SK-N-SH (cell line): Measurements from ENCODE around the gene SRGAP3. TPM values are rescaled to one million over a fixed set of nuclear protein-coding genes. Genes with fewer than 3 reads are reported as not detected.

Experiments used
- CTCF ChIA-PET: fragments of 300-600, 350-600 bp; formaldehyde crosslinking; extraction: SDS; loops from one replicate; lab custom pipeline; 2021; lab: Yijun Ruan, JAX
- POLR2A ChIA-PET: fragments of 350-600 bp; sonication (Branson Sonifier 250); formaldehyde crosslinking; extraction: SDS; loops from one replicate; lab custom pipeline; 2020; ENCODE audit warnings: antibody characterized with exemption, inconsistent platforms; lab: Yijun Ruan, JAX
- DNase-seq: peaks from one replicate; pipeline ENCODE4 v3.0.0; 2012
- H2AFZ ChIP-seq: fragments of 200-600 bp; sonication (generic); 2 replicates; pipeline ENCODE4 v1.8.1; 2016; ENCODE audit warnings: antibody characterized with exemption, mild to moderate bottlenecking, low read depth
- H3F3A ChIP-seq: fragments of 200-600 bp; sonication (generic); replicated peaks from 2 replicates; pipeline ENCODE3; 2016; ENCODE audit warnings: antibody characterized with exemption, mild to moderate bottlenecking; ENCODE audit not compliant: insufficient read depth
- H3K27ac ChIP-seq, 2 experiments: fragments of 200-500 bp in 1 of 2; fragments of 200-600 bp in 1 of 2; sonication (Bioruptor generic) in 1 of 2; sonication (generic), shearing (Covaris generic) in 1 of 2; 2 replicates each; pipeline versions ENCODE4 v1.5.1 to v1.6.1; 2014 to 2016; ENCODE audit warnings: low read depth in 2 of 2, inconsistent platforms in 1 of 2, low read length in 1 of 2, mild to moderate bottlenecking in 1 of 2, mixed read lengths in 1 of 2
- H3K27me3 ChIP-seq: fragments of 200-600 bp; sonication (generic), shearing (Covaris generic); 2 replicates; pipeline ENCODE4 v1.6.1; 2016; ENCODE audit warnings: mixed run types; ENCODE audit not compliant: insufficient read depth
- H3K36me3 ChIP-seq, 2 experiments: fragments of 200-500 bp in 1 of 2; fragments of 200-600 bp in 1 of 2; sonication (Bioruptor generic) in 1 of 2; sonication (generic) in 1 of 2; replicated peaks in 1 of 2; 2 replicates each; pipeline versions ENCODE3 to v1.5.1; 2014 to 2016; ENCODE audit warnings: low read length in 1 of 2, mild to moderate bottlenecking in 1 of 2; ENCODE audit not compliant: insufficient read depth in 2 of 2, control insufficient read depth in 1 of 2
- H3K4me1 ChIP-seq, 2 experiments: fragments of 200-500 bp in 1 of 2; fragments of 200-600 bp in 1 of 2; sonication (Bioruptor generic) in 1 of 2; sonication (generic), shearing (Covaris generic) in 1 of 2; 2 replicates each; pipeline versions ENCODE4 v1.5.1 to v1.6.1; 2014 to 2016; ENCODE audit warnings: low read depth in 1 of 2, low read length in 1 of 2, mixed run types in 1 of 2; ENCODE audit not compliant: insufficient read depth in 2 of 2, control insufficient read depth in 1 of 2
- H3K4me2 ChIP-seq: fragments of 200-600 bp; sonication (generic), shearing (Covaris generic); 2 replicates; pipeline ENCODE4 v1.6.1; 2017; ENCODE audit warnings: mixed run types
- H3K4me3 ChIP-seq, 2 experiments: fragments of 200-500 bp in 1 of 2; fragments of 200-600 bp in 1 of 2; sonication (Bioruptor generic) in 1 of 2; sonication (generic), shearing (Covaris generic) in 1 of 2; 2 replicates each; pipeline versions ENCODE4 v1.5.1 to v1.8.1; 2014 to 2016; ENCODE audit warnings: low read depth in 2 of 2, inconsistent platforms in 1 of 2, low read length in 1 of 2, mild to moderate bottlenecking in 1 of 2, mixed read lengths in 1 of 2, moderate library complexity in 1 of 2
- H3K79me2 ChIP-seq: fragments of 200-600 bp; sonication (generic); 2 replicates; pipeline ENCODE4 v1.8.1; 2017; ENCODE audit warnings: mild to moderate bottlenecking; ENCODE audit not compliant: insufficient read depth
- H3K9ac ChIP-seq: fragments of 200-600 bp; sonication (generic); 2 replicates; pipeline ENCODE4 v1.6.1; 2017; ENCODE audit warnings: mixed run types
- H3K9me2 ChIP-seq: fragments of 200-600 bp; sonication (generic); 2 replicates; pipeline ENCODE4 v1.6.1; 2017; ENCODE audit warnings: mixed run types
- H3K9me3 ChIP-seq: fragments of 200-600 bp; sonication (generic); 2 replicates; pipeline ENCODE4 v1.6.1; 2017; ENCODE audit warnings: mixed run types, mild to moderate bottlenecking, moderate library complexity
- H4K20me1 ChIP-seq: fragments of 200-600 bp; sonication (generic); 2 replicates; pipeline ENCODE4 v1.6.1; 2017; ENCODE audit warnings: mild to moderate bottlenecking, mixed run types; ENCODE audit not compliant: insufficient read depth
- CHD2 ChIP-seq: fragments of 150-350 bp; IDR thresholded peaks from 2 replicates; pipeline ENCODE4 v1.6.1; 2018; ENCODE audit warnings: low read length; ENCODE audit not compliant: partially characterized antibody
- CTCF ChIP-seq: fragments of 200-600 bp; sonication (generic); IDR thresholded peaks from 2 replicates; pipeline ENCODE4 v1.6.1; 2017; ENCODE audit warnings: antibody characterized with exemption, mild to moderate bottlenecking, moderate library complexity
- EP300 ChIP-seq, 2 experiments: IDR thresholded peaks; 2 replicates each; pipeline versions ENCODE4 v1.4.0 to v1.6.1; 2012; ENCODE audit warnings: borderline replicate concordance in 1 of 2, low read depth in 1 of 2, low read length in 1 of 2
- GABPA ChIP-seq: IDR thresholded peaks from 2 replicates; pipeline ENCODE4 v1.4.0; 2012; ENCODE audit warnings: low read depth, mild to moderate bottlenecking
- IRF3 ChIP-seq: fragments of 150-350 bp; IDR thresholded peaks from 2 replicates; pipeline ENCODE4 v1.6.1; 2016; ENCODE audit warnings: mild to moderate bottlenecking, low read depth, low read length
- JUND ChIP-seq: IDR thresholded peaks from 2 replicates; pipeline ENCODE4 v1.4.0; 2012
- MEF2A ChIP-seq: IDR thresholded peaks from 2 replicates; pipeline ENCODE4 v1.4.0; 2012; ENCODE audit warnings: low read depth, borderline replicate concordance
- MXI1 ChIP-seq: IDR thresholded peaks from 2 replicates; pipeline ENCODE4 v1.6.1; 2012; ENCODE audit warnings: mild to moderate bottlenecking, low read depth, low read length, improper control_type of control experiment
- NRF1 ChIP-seq: IDR thresholded peaks from 2 replicates; pipeline ENCODE4 v1.6.1; 2012; ENCODE audit warnings: low read depth, mild to moderate bottlenecking, low read length
- POLR2AphosphoS5 ChIP-seq: IDR thresholded peaks from 2 replicates; pipeline ENCODE4 v1.6.1; 2012; ENCODE audit warnings: low read depth, low read length
- REST ChIP-seq: IDR thresholded peaks from 2 replicates; pipeline ENCODE4 v1.6.1; 2012; ENCODE audit warnings: mild to moderate bottlenecking, low read depth, low read length, moderate library complexity
- RFX5 ChIP-seq: IDR thresholded peaks from 2 replicates; pipeline ENCODE4 v1.6.1; 2012; ENCODE audit warnings: mild to moderate bottlenecking, improper control_type of control experiment, low read length
- RXRA ChIP-seq: IDR thresholded peaks from 2 replicates; pipeline ENCODE4 v1.4.0; 2012; ENCODE audit warnings: low read depth, mild to moderate bottlenecking, borderline replicate concordance
- SIN3A ChIP-seq: IDR thresholded peaks from 2 replicates; pipeline ENCODE4 v1.6.1; 2012; ENCODE audit warnings: low read depth, mild to moderate bottlenecking, low read length, moderate library complexity, borderline replicate concordance
- SMC3 ChIP-seq: IDR thresholded peaks from 2 replicates; pipeline ENCODE4 v1.6.1; 2012; ENCODE audit warnings: low read depth, low read length, improper control_type of control experiment
- TAF1 ChIP-seq: IDR thresholded peaks from 2 replicates; pipeline ENCODE4 v1.6.1; 2012; ENCODE audit warnings: low read depth, mild to moderate bottlenecking, low read length, moderate library complexity, borderline replicate concordance
- TEAD4 ChIP-seq: IDR thresholded peaks from 2 replicates; pipeline ENCODE4 v1.4.0; 2012; ENCODE audit warnings: mild to moderate bottlenecking, borderline replicate concordance; ENCODE audit not compliant: insufficient read depth
- USF1 ChIP-seq: IDR thresholded peaks from 2 replicates; pipeline ENCODE4 v1.4.0; 2012; ENCODE audit warnings: low read depth, borderline replicate concordance
- USF2 ChIP-seq: fragments of 150-350 bp; IDR thresholded peaks from 2 replicates; pipeline ENCODE4 v1.6.1; 2017; ENCODE audit warnings: antibody characterized with exemption, low read length, low read depth, borderline replicate concordance
- ZBTB33 ChIP-seq: IDR thresholded peaks from 2 replicates; pipeline ENCODE4 v1.4.0; 2012; ENCODE audit warnings: low read depth, borderline replicate concordance
- WGBS: methylation state at CpG from one replicate; pipeline ENCODE4 v1.1.6; 2017; ENCODE audit warnings: low lambda C conversion rate; 5-methylcytosine and 5-hydroxymethylcytosine counted together
- polyA plus RNA-seq, 3 experiments: library from polyadenylated mRNA; depleted of rRNA; stranded (reverse); fragments of >200 nt; gene quantifications; 2 replicates each; pipeline ENCODE4 v1.2.3, GENCODE V29; 2012

The SRGAP3 gene
- polyA plus RNA-seq, 1 of the 3 experiments (the other 2 are of a cell fraction): 2.8 TPM

- Histone ChIP-seq H3K4me3 (no peak overlapping the region), H4K20me1 (no peaks in the 10 kb centered on the region), H3K27me3 (no peaks in the 10 kb centered on the region), H3K9ac (no peak overlapping the region), H3K79me2 (no peaks in the 10 kb centered on the region), H3K4me2 (no peak overlapping the region), H3F3A (no peaks in the 10 kb centered on the region), H3K36me3 (no peaks in the 10 kb centered on the region), H3K9me2 (no peaks in the 10 kb centered on the region), H3K9me3 (no peaks in the 10 kb centered on the region), H2AFZ (no peak overlapping the region), H3K27ac (no peak overlapping the region), H3K4me1 (peaks cover 0 to 4% of the 10 kb centered on the region in 2 experiments; a peak in 1 of 4 replicates)
- no peak for DNase-seq
- ChIA-PET CTCF (interaction anchor here (0.9 kb wide), 1 partner anchor 82 kb away, joined by 3 read pairs; no protein-coding TSS in a partner anchor), POLR2A (no interaction called here)
- 76% methylated on average over 4 of the region's 5 CpGs for WGBS
- TF ChIP-seq JUND (no peak), GABPA (no peak), IRF3 (no peak), TAF1 (no peak), POLR2AphosphoS5 (no peak), TEAD4 (no peak), EP300 (IDR thresholded peaks at IDR 0.05; ENCODE audit: borderline replicate concordance in 1 of 2, low read depth in 1 of 2, low read length in 1 of 2) (no peak), USF1 (no peak), USF2 (no peak), SIN3A (no peak), MXI1 (no peak), MEF2A (no peak), REST (no peak), ZBTB33 (no peak), SMC3 (no peak), NRF1 (no peak), RXRA (no peak), RFX5 (no peak), CHD2 (no peak), CTCF (no peak)
Observed at GRCh38 chr3:9149566-9149965, 99.9 kb downstream of the SRGAP3 start.
